PC-9 (cell line): Measurements from ENCODE around the gene FHDC1. TPM values are rescaled to one million over a fixed set of nuclear protein-coding genes. Genes with fewer than 3 reads are reported as not detected.

ENCODE experiments used
- BruUV-seq: library from RNA; stranded (reverse); fragments of 400-500 nt; replicated peaks from 2 replicates; lab custom pipeline; 2021; lab: Mats Ljungman, UMichigan
- CTCF ChIA-PET: fragments of 300-600 bp; sonication (Branson Sonifier 250); formaldehyde crosslinking; loops from one replicate; lab custom pipeline; 2022; ENCODE audit warnings: antibody characterized with exemption; lab: Charles Lee
- POLR2A ChIA-PET: fragments of 300-600 bp; sonication (Branson Sonifier 250); formaldehyde crosslinking; loops from one replicate; lab custom pipeline; 2022; ENCODE audit warnings: antibody characterized with exemption; ENCODE audit not compliant: unreplicated experiment; lab: Charles Lee
- DNase-seq, 2 experiments: peaks; one replicate each; pipeline versions ENCODE4 v3.0.0 to v3.0.0-alpha.2; 2015 to 2022; ENCODE audit warnings: mixed read lengths in 1 of 2
- H2AFZ ChIP-seq: fragments of 200-600 bp; sonication (generic); 2 replicates; pipeline ENCODE4 v1.8.1; 2017; ENCODE audit warnings: antibody characterized with exemption
- H3F3A ChIP-seq: fragments of 200-600 bp; sonication (generic); 2 replicates; pipeline ENCODE4 v1.8.1; 2017; ENCODE audit warnings: antibody characterized with exemption, mild to moderate bottlenecking, low read depth; ENCODE audit not compliant: insufficient read depth
- H3K27ac ChIP-seq: fragments of 200-600 bp; sonication (generic); 2 replicates; pipeline ENCODE4 v1.6.1; 2016; ENCODE audit warnings: mixed run types
- H3K27me3 ChIP-seq: fragments of 200-600 bp; sonication (generic); 2 replicates; pipeline ENCODE4 v1.6.1; 2016; ENCODE audit warnings: low read depth, mixed run types; ENCODE audit not compliant: insufficient read depth
- H3K36me3 ChIP-seq: fragments of 200-600 bp; sonication (generic); 2 replicates; pipeline ENCODE4 v1.6.1; 2016; ENCODE audit warnings: low read depth, mixed run types
- H3K4me1 ChIP-seq: fragments of 200-600 bp; sonication (generic); replicated peaks from 2 replicates; pipeline ENCODE4 v1.6.1; 2016; ENCODE audit warnings: mixed run types; ENCODE audit not compliant: insufficient read depth
- H3K4me2 ChIP-seq: fragments of 200-600 bp; sonication (generic); 2 replicates; pipeline ENCODE4 v1.6.1; 2017; ENCODE audit warnings: mixed run types
- H3K4me3 ChIP-seq: fragments of 200-600 bp; sonication (generic); 2 replicates; pipeline ENCODE4 v1.6.1; 2016; ENCODE audit warnings: mixed run types
- H3K79me2 ChIP-seq: fragments of 200-600 bp; sonication (generic); 2 replicates; pipeline ENCODE4 v1.6.1; 2017; ENCODE audit warnings: low read depth, mixed run types
- H3K9me2 ChIP-seq: fragments of 200-600 bp; sonication (generic); 2 replicates; pipeline ENCODE4 v1.8.1; 2017; ENCODE audit warnings: mild to moderate bottlenecking; ENCODE audit not compliant: insufficient read depth
- H3K9me3 ChIP-seq: fragments of 200-600 bp; sonication (generic); 2 replicates; pipeline ENCODE4 v1.8.1; 2016; ENCODE audit warnings: low read depth; ENCODE audit not compliant: insufficient read depth
- H4K20me1 ChIP-seq: fragments of 200-600 bp; sonication (generic); 2 replicates; pipeline ENCODE4 v1.8.1; 2017; ENCODE audit not compliant: insufficient read depth
- EZH2 ChIP-seq: fragments of 200-600 bp; sonication (generic); IDR thresholded peaks from 2 replicates; pipeline ENCODE4 v1.8.0; 2017; ENCODE audit warnings: antibody characterized with exemption, low read depth
- intact Hi-C: fragments of 100-400 bp; cut with micrococcal nuclease; formaldehyde crosslinking; loops from one replicate; pipeline ENCODE4 v1.10.0; 2022; ENCODE audit not compliant: unreplicated experiment
- total RNA-seq: library from RNA; stranded (reverse); gene quantifications from 2 replicates; pipeline ENCODE4 v1.2.3, GENCODE V29; 2021
- TF ChIP-seq, protein P1 (sequence below): fragments of 200-600 bp; sonication (generic); conservative IDR thresholded peaks from 2 replicates; pipeline ENCODE4 v1.6.1; 2017; ENCODE audit warnings: mixed run types, antibody characterized with exemption, mild to moderate bottlenecking, moderate library complexity

The FHDC1 gene
- total RNA-seq, 1 experiment from 2014 or later, result 17.4 TPM

DNA sequence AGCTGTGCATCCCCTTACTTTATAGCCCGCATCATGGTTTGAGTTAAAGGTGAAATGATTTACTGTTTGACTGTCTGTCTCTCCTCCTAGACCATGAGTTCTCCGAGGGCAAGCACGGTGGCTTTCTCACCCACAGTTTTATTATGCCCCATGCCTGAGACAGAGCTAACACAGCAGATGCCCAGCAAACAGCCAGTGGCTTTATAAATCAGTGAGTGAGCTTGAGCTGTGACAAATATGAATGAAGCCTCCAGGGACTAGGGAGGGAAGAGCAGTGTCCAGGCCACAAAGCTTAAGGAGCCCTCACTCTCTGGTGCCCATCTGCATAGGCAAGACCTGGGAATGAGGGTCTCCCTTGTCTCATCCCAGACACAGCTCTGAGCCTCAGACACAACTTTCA lies 57.9 kb downstream of the FHDC1 start:
- no peak for DNase-seq
- Histone ChIP-seq H3K4me1 (peaks cover 53% of the 10 kb centered on the region), H3K27ac (no peak overlapping the region), H3K79me2 (no peaks in the 10 kb centered on the region), H3F3A (peaks cover 25% of the 10 kb centered on the region), H3K9me3 (no peaks in the 10 kb centered on the region), H2AFZ (no peak overlapping the region), H3K27me3 (no peaks in the 10 kb centered on the region), H3K4me3 (no peak overlapping the region), H3K36me3 (no peaks in the 10 kb centered on the region), H4K20me1 (no peaks in the 10 kb centered on the region), H3K4me2 (no peak overlapping the region), H3K9me2 (no peaks in the 10 kb centered on the region)
- no TSS peak for BruUV-seq
- intact Hi-C loops, result loop anchor here (10.0 kb wide), 2 partner anchors 211 to 301 kb away; partner anchors contain the start of gene TRIM2
- POLR2A ChIA-PET, result no interaction called here
- no peak for TF ChIP-seq EZH2
- TF ChIP-seq, protein P1, sequence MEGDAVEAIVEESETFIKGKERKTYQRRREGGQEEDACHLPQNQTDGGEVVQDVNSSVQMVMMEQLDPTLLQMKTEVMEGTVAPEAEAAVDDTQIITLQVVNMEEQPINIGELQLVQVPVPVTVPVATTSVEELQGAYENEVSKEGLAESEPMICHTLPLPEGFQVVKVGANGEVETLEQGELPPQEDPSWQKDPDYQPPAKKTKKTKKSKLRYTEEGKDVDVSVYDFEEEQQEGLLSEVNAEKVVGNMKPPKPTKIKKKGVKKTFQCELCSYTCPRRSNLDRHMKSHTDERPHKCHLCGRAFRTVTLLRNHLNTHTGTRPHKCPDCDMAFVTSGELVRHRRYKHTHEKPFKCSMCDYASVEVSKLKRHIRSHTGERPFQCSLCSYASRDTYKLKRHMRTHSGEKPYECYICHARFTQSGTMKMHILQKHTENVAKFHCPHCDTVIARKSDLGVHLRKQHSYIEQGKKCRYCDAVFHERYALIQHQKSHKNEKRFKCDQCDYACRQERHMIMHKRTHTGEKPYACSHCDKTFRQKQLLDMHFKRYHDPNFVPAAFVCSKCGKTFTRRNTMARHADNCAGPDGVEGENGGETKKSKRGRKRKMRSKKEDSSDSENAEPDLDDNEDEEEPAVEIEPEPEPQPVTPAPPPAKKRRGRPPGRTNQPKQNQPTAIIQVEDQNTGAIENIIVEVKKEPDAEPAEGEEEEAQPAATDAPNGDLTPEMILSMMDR, result no peak
- CTCF ChIA-PET, result no interaction called here

DNA sequence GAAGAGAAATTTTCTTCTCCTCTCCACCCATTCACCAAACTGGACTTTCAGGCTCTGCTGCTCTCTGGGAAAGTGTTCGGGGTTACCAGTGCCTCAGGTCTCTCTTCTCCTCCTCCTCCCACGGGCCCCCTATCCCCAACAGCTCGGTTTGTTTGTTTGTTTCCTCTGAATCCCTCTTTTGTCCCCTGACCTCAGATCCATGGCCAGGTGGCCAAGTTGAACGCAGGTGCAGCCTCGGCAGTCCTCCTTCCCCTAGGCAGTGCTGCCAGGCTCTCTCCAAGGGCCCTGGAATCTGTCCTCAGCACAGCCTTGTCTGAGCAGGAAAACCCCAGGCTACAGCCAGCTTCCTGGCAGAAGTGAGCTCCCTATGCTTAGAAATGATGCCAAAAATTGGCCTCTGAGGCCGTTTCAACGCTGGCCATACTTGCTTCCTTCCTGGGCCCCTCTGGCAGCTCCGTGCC lies 60.0 kb downstream of the FHDC1 start:
- intact Hi-C loops, result loop anchor here (1.0 to 10.0 kb wide), 7 partner anchors 15 to 501 kb away; partner anchors contain the start of genes FHDC1 and TRIM2
- Histone ChIP-seq H3K79me2 (no peaks in the 10 kb centered on the region), H3K36me3 (no peaks in the 10 kb centered on the region), H3K27ac (peak overlapping the region; percentile 84), H3K4me2 (peak overlapping the region; percentile 72), H4K20me1 (no peaks in the 10 kb centered on the region), H3K27me3 (no peaks in the 10 kb centered on the region), H3K9me2 (no peaks in the 10 kb centered on the region), H3K4me1 (peaks cover 53% of the 10 kb centered on the region), H2AFZ (peak overlapping the region; percentile 85), H3K4me3 (peak overlapping the region; percentile 31; the same call in 1 of the 2 replicates), H3K9me3 (no peaks in the 10 kb centered on the region), H3F3A (peaks cover 26% of the 10 kb centered on the region)
- no peak for TF ChIP-seq EZH2
- TF ChIP-seq, protein P1, result no peak
- no TSS peak for BruUV-seq
- ChIA-PET CTCF (interaction anchor here (1.2 kb wide), 1 partner anchor 87 kb away, joined by 4 read pairs; no protein-coding TSS in a partner anchor), POLR2A (interaction anchor here (0.6 to 0.7 kb wide), 3 partner anchors 26 to 84 kb away, joined by 3 to 22 read pairs (median 7); partner anchors contain the start of gene FHDC1)
- peak; percentile 78 to 85 for DNase-seq

DNA sequence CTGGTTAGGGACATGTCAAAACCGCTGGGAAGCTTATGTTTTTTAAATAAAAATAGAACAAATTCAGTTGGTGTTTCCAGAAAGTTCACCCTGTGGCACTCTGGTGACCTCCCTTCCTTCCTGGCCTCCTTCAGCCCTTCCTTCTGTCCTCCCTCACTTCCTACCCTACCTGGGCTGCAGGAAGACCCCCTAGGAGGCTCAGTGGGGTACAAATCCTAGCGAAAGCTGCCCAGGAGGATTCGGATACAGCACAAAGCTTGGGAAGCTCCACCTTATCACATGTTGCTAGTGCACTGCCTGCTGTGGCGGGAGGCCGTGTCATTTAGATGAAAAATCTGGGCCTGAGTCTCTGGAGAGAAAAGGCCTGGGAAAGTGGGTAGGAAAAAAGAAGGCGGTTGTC lies 60.5 kb downstream of the FHDC1 start:
- H3K36me3 ChIP-seq, result no peaks in the 10 kb centered on the region
- intact Hi-C loops, result loop anchor here (1.0 to 10.0 kb wide), 7 partner anchors 16 to 501 kb away; partner anchors contain the start of genes FHDC1 and TRIM2
- no peak overlapping the region for H3K4me3 ChIP-seq
- CTCF ChIA-PET, result interaction anchor here (1.2 kb wide), 1 partner anchor 87 kb away, joined by 4 read pairs; no protein-coding TSS in a partner anchor
- H3K9me2 ChIP-seq, result no peaks in the 10 kb centered on the region
- H2AFZ ChIP-seq, result peak overlapping the region; percentile 85; the same call in 1 of the 2 replicates
- POLR2A ChIA-PET, result interaction anchor here (0.6 to 0.7 kb wide), 3 partner anchors 26 to 84 kb away, joined by 3 to 22 read pairs (median 7); partner anchors contain the start of gene FHDC1
- H3K79me2 ChIP-seq, result no peaks in the 10 kb centered on the region
- peak overlapping the region; percentile 84 for H3K27ac ChIP-seq
- no peaks in the 10 kb centered on the region for H4K20me1 ChIP-seq
- no peaks in the 10 kb centered on the region for H3K27me3 ChIP-seq
- BruUV-seq, result no TSS peak
- peaks cover 26% of the 10 kb centered on the region for H3F3A ChIP-seq
- peak overlapping the region; percentile 72 for H3K4me2 ChIP-seq
- H3K9me3 ChIP-seq, result no peaks in the 10 kb centered on the region
- H3K4me1 ChIP-seq, result peaks cover 52% of the 10 kb centered on the region
- no peak for DNase-seq
- no peak for TF ChIP-seq EZH2
- TF ChIP-seq, protein P1, result no peak
